MCF 10A (cell line): ENCODE results near the gene MYL9. TPM values are rescaled to one million over a fixed set of nuclear protein-coding genes. Genes with fewer than 3 reads are reported as not detected.

Experiments used
- BruUV-seq: library from RNA; stranded (reverse); fragments of 400-500 nt; replicated peaks from 2 replicates; lab custom pipeline; 2021; lab: Mats Ljungman, UMichigan
- CTCF ChIA-PET: fragments of 300-600 bp; sonication (Branson Sonifier 250); formaldehyde crosslinking; extraction: SDS; loops from one replicate; lab custom pipeline; 2021; ENCODE audit warnings: antibody characterized with exemption, inconsistent platforms; lab: Yijun Ruan, JAX
- POLR2A ChIA-PET: fragments of 300-600, 350-650 bp; sonication (Branson Sonifier 250); formaldehyde crosslinking; extraction: SDS; loops from one replicate; lab custom pipeline; 2020; ENCODE audit warnings: antibody characterized with exemption, inconsistent platforms; lab: Yijun Ruan, JAX
- DNase-seq: peaks from one replicate; pipeline ENCODE4 v3.0.0-alpha.2; 2018; ENCODE audit not compliant: unreplicated experiment
- H3K27ac Mint-ChIP-seq: one replicate; pipeline ENCODE4 v1.8.0; 2022; ENCODE audit warnings: mild to moderate bottlenecking, low read depth, mixed read lengths; ENCODE audit not compliant: unreplicated experiment
- H3K27me3 Mint-ChIP-seq: one replicate; pipeline ENCODE4 v1.8.0; 2022; ENCODE audit warnings: mixed read lengths; ENCODE audit not compliant: insufficient read depth, unreplicated experiment
- H3K36me3 Mint-ChIP-seq: one replicate; pipeline ENCODE4 v1.8.0; 2022; ENCODE audit warnings: mild to moderate bottlenecking, moderate library complexity, mixed read lengths; ENCODE audit not compliant: insufficient read depth, unreplicated experiment
- H3K4me1 Mint-ChIP-seq: one replicate; pipeline ENCODE4 v1.8.0; 2022; ENCODE audit warnings: mixed read lengths; ENCODE audit not compliant: insufficient read depth, unreplicated experiment
- H3K4me3 Mint-ChIP-seq: one replicate; pipeline ENCODE4 v1.8.0; 2022; ENCODE audit warnings: mild to moderate bottlenecking, moderate library complexity, mixed read lengths; ENCODE audit not compliant: unreplicated experiment
- H3K9me3 Mint-ChIP-seq: one replicate; pipeline ENCODE4 v1.8.0; 2022; ENCODE audit warnings: mixed read lengths; ENCODE audit not compliant: unreplicated experiment
- intact Hi-C: fragments of 100-400 bp; cut with micrococcal nuclease; formaldehyde crosslinking; loops from 2 replicates; pipeline ENCODE4 v1.14.1; 2022
- total RNA-seq: library from RNA; stranded (reverse); gene quantifications from 2 replicates; pipeline ENCODE4 v1.2.3, GENCODE V29; 2022
- TF ChIP-seq, protein P1 (sequence below): fragments of 200-600 bp; IDR thresholded peaks from one replicate; pipeline ENCODE4 v1.8.0; 2022; ENCODE audit warnings: antibody characterized with exemption, mild to moderate bottlenecking; ENCODE audit not compliant: unreplicated experiment

Gene MYL9
- total RNA-seq, 1 experiment from 2014 or later = 7.9 TPM

DNA sequence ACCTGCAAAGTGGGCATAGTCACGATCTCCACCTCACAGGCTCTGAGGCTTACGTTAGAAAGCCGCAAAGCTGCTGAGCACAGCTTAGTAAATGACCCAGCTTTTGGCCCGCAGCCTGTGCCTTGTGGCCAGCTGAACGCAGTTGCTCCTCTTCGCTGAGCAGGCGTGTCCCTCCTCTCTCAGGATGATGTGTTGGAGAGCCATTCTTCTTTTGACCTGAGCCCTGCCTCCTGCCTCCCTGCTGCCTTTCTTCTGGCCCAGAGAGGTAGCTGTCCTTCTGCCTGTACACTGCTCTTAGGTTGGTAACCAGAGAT, 47.6 kb upstream of the MYL9 start:
- no peak overlapping the region for H3K27ac Mint-ChIP-seq
- ChIA-PET POLR2A (interaction anchor here (0.5 to 2.8 kb wide), 5 partner anchors 8 to 793 kb away, joined by 3 to 22 read pairs (median 6); no protein-coding TSS in a partner anchor), CTCF (interaction anchor here (0.6 kb wide), 1 partner anchor 435 kb away, joined by 4 read pairs; no protein-coding TSS in a partner anchor)
- no peaks in the 10 kb centered on the region for H3K27me3 Mint-ChIP-seq
- TF ChIP-seq, protein P1, sequence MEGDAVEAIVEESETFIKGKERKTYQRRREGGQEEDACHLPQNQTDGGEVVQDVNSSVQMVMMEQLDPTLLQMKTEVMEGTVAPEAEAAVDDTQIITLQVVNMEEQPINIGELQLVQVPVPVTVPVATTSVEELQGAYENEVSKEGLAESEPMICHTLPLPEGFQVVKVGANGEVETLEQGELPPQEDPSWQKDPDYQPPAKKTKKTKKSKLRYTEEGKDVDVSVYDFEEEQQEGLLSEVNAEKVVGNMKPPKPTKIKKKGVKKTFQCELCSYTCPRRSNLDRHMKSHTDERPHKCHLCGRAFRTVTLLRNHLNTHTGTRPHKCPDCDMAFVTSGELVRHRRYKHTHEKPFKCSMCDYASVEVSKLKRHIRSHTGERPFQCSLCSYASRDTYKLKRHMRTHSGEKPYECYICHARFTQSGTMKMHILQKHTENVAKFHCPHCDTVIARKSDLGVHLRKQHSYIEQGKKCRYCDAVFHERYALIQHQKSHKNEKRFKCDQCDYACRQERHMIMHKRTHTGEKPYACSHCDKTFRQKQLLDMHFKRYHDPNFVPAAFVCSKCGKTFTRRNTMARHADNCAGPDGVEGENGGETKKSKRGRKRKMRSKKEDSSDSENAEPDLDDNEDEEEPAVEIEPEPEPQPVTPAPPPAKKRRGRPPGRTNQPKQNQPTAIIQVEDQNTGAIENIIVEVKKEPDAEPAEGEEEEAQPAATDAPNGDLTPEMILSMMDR = no peak
- DNase-seq = no peak
- BruUV-seq = no TSS peak
- peaks cover 39% of the 10 kb centered on the region for H3K4me1 Mint-ChIP-seq
- H3K36me3 Mint-ChIP-seq = peaks cover 24% of the 10 kb centered on the region
- H3K9me3 Mint-ChIP-seq = no peaks in the 10 kb centered on the region
- no peak overlapping the region for H3K4me3 Mint-ChIP-seq
- intact Hi-C loops = no loop called here

DNA sequence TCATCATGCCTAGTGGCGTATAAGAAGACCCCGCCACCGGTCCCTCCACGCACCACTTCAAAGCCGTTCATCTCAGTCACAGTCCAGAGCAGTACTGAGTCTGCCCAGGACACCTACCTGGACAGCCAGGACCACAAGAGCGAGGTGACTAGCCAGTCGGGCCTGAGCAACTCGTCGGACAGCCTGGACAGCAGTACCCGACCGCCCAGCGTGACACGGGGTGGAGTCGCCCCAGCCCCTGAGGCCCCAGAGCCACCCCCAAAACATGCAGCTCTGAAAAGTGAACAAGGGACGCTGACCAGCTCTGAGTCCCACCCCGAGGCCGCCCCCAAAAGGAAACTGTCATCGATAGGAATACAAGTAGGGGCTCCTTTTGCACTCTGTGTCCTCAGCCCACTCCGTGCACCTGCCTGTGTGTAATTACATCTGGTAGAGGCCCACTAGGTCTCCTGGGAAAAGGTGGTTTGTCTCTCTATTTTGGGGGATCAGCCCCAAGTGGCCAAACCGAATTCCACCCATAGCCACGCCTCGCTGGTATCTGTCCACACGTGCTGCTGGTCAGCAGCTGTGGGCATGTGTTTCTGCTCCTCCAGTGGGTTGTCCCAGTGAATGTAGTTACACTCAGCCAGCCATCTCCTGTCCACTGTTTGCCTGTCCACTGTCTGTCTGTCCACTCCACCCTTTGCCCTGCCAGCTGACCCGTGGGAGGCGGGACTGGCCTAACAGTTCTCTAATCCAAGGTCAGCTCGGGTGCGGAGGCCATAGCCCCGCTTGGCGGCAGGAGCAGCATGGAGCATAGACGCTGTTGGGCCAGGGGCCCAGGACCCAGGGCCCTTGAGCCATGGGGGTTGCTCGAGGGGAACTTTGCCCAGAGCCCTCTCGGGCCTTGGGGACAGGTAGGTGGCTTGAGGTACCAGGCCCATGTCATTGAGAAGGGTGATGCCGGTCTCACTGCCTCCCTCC, 44.3 kb upstream of the MYL9 start:
- H3K9me3 Mint-ChIP-seq = no peaks in the 10 kb centered on the region
- no peaks in the 10 kb centered on the region for H3K27me3 Mint-ChIP-seq
- H3K4me1 Mint-ChIP-seq = peaks cover 24% of the 10 kb centered on the region
- TF ChIP-seq, protein P1 = no peak
- DNase-seq = no peak
- H3K27ac Mint-ChIP-seq = no peak overlapping the region
- ChIA-PET CTCF (interaction anchor here (0.6 to 0.7 kb wide), 4 partner anchors 46 to 319 kb away, joined by 3 to 5 read pairs (median 3); no protein-coding TSS in a partner anchor), POLR2A (no interaction called here)
- H3K36me3 Mint-ChIP-seq = peaks cover 45% of the 10 kb centered on the region
- BruUV-seq = no TSS peak
- H3K4me3 Mint-ChIP-seq = no peak overlapping the region
- intact Hi-C loops = no loop called here

DNA sequence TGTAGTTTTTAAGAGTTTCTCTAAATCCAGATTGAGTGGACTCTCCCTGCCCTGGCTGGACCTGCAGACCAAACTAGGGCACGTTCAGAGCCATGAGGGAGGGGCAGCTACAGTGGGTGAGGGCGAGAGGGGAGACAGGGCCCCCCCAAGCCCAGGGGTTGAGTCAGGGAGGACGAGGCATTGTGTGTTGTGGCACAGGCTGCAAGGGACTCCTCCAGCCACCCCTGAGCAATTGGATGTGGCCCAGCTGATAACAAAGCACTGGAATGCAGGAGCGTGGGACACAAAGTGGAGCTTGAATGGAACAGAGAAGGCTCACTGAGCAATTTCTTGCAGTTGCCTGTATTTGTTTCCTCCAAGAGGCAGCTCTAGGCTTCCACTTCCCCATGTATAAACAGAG, 43.5 kb upstream of the MYL9 start:
- CTCF ChIA-PET = interaction anchor here (0.6 to 0.7 kb wide), 3 partner anchors 46 to 257 kb away, joined by 3 read pairs; no protein-coding TSS in a partner anchor
- no TSS peak for BruUV-seq

More for the DNA sequence above, 43.5 kb upstream of the MYL9 start:
- intact Hi-C loops = no loop called here
- TF ChIP-seq, protein P1 = no peak
- POLR2A ChIA-PET = no interaction called here
- Mint-ChIP-seq H3K27me3 (no peaks in the 10 kb centered on the region), H3K36me3 (peaks cover 49% of the 10 kb centered on the region), H3K9me3 (no peaks in the 10 kb centered on the region), H3K27ac (no peak overlapping the region), H3K4me1 (peaks cover 17% of the 10 kb centered on the region), H3K4me3 (no peak overlapping the region)
- DNase-seq = no peak
